GM19455 (cell line): ENCODE results near the gene CMTM8.
A peak's percentile ranks its signal among the peaks of the same experiment; 100 is the strongest.
"Not testable (repeated sequence)": the region's sequence is repeated elsewhere in the genome, so short reads cannot be mapped to it uniquely, and the experiment has no call there.

Experiments used
- ATAC-seq: cut with Tn5 transposase; IDR thresholded peaks from one replicate; pipeline ENCODE4 v1.9.1; 2021; ENCODE audit not compliant: unreplicated experiment

CMTM8 gene

GRCh38 chr3:32238453-32239306 lies at the start of gene CMTM8:
Gene CMTM8, plus strand, starts transcription at chr3:32238680. Its CDS starts 293 bp downstream, at chr3:32238973.
- ATAC-seq: peak; percentile 62

GRCh38 chr3:32189693-32190092 lies 48.8 kb upstream of the CMTM8 start:
- no peak for ATAC-seq

GRCh38 chr3:32190556-32190955 lies 47.9 kb upstream of the CMTM8 start:
- not testable (repeated sequence) for ATAC-seq

GRCh38 chr3:32193101-32193500 lies 45.4 kb upstream of the CMTM8 start:
- no peak for ATAC-seq

- no peak for ATAC-seq
Measured at GRCh38 chr3:32194653-32195052, 43.8 kb upstream of the CMTM8 start.

- ATAC-seq: no peak
Measured at GRCh38 chr3:32195995-32196540, 42.4 kb upstream of the CMTM8 start.

GRCh38 chr3:32197991-32198390 lies 40.5 kb upstream of the CMTM8 start:
- ATAC-seq: no peak

- ATAC-seq: no peak
Measured at GRCh38 chr3:32198714-32199113, 39.8 kb upstream of the CMTM8 start.

- no peak for ATAC-seq
Measured at GRCh38 chr3:32200490-32200889, 38.0 kb upstream of the CMTM8 start.

- no peak for ATAC-seq
Measured at GRCh38 chr3:32200992-32201758, 37.3 kb upstream of the CMTM8 start.

- no peak for ATAC-seq
Measured at GRCh38 chr3:32202496-32202895, 36.0 kb upstream of the CMTM8 start.

GRCh38 chr3:32203854-32204253 lies 34.6 kb upstream of the CMTM8 start:
- ATAC-seq: no peak

GRCh38 chr3:32208447-32208846 lies 30.0 kb upstream of the CMTM8 start:
- no peak for ATAC-seq

GRCh38 chr3:32215185-32215584 lies 23.3 kb upstream of the CMTM8 start:
- no peak for ATAC-seq

GRCh38 chr3:32216172-32216783 lies 22.2 kb upstream of the CMTM8 start:
- no peak for ATAC-seq

- no peak for ATAC-seq
Measured at GRCh38 chr3:32217339-32217738, 21.1 kb upstream of the CMTM8 start.

GRCh38 chr3:32219537-32219936 lies 18.9 kb upstream of the CMTM8 start:
- no peak for ATAC-seq

GRCh38 chr3:32220006-32220405 lies 18.5 kb upstream of the CMTM8 start:
- ATAC-seq: no peak

- ATAC-seq: no peak
Measured at GRCh38 chr3:32222950-32223349, 15.5 kb upstream of the CMTM8 start.

GRCh38 chr3:32224016-32224516 lies 14.4 kb upstream of the CMTM8 start:
- no peak for ATAC-seq

- ATAC-seq: no peak
Measured at GRCh38 chr3:32226875-32227500, 11.5 kb upstream of the CMTM8 start.
